Suprapubic skin (tissue), 4 donors: ENCODE data around the gene RNF214. TPM values are rescaled to one million over a fixed set of nuclear protein-coding genes. Genes with fewer than 3 reads are reported as not detected.
A peak's percentile ranks its signal among the peaks of the same experiment; 100 is the strongest.

ENCODE experiments used
- DNase-seq, 2 donors: peaks; one replicate each; pipeline ENCODE4 v3.0.0-alpha.2; 2019; ENCODE audit warnings: low spot score in 2 of 2
- H3K27ac ChIP-seq: fragments of 200-600 bp; sonication (generic); one replicate; pipeline ENCODE4 v1.5.1; 2019
- H3K27me3 ChIP-seq: fragments of 200-600 bp; sonication (generic); one replicate; pipeline ENCODE4 v1.5.1; 2019
- H3K36me3 ChIP-seq: fragments of 200-600 bp; sonication (generic); one replicate; pipeline ENCODE4 v1.5.1; 2019
- H3K4me1 ChIP-seq: fragments of 200-600 bp; sonication (generic); one replicate; pipeline ENCODE4 v1.5.1; 2019
- H3K4me3 ChIP-seq: fragments of 200-600 bp; sonication (generic); one replicate; pipeline ENCODE4 v1.5.1; 2019; ENCODE audit warnings: mild to moderate bottlenecking
- H3K9me3 ChIP-seq: fragments of 200-600 bp; sonication (generic); one replicate; pipeline ENCODE4 v1.5.1; 2019
- CTCF ChIP-seq, 2 donors: fragments of 200-600 bp in 1 of 2; fragments of 450-650 bp in 1 of 2; sonication (generic) in 1 of 2; IDR thresholded peaks; one replicate each; pipeline ENCODE4 v1.5.1; 2016 to 2019; ENCODE audit warnings: antibody characterized with exemption in 2 of 2, mild to moderate bottlenecking in 1 of 2, moderate library complexity in 1 of 2
- EP300 ChIP-seq: sonication (generic); formaldehyde crosslinking; IDR thresholded peaks from one replicate; pipeline ENCODE4 v1.6.1; 2017; ENCODE audit warnings: antibody characterized with exemption
- POLR2A ChIP-seq, 2 donors: fragments of 450-650 bp; IDR thresholded peaks; one replicate each; pipeline ENCODE4 v1.6.1; 2017; ENCODE audit warnings: antibody characterized with exemption in 2 of 2, mild to moderate bottlenecking in 2 of 2, moderate library complexity in 2 of 2
- POLR2AphosphoS5 ChIP-seq, 3 donors: sonication (generic); formaldehyde crosslinking; IDR thresholded peaks; one replicate each; pipeline ENCODE4 v1.6.1; 2017; ENCODE audit warnings: antibody characterized with exemption in 3 of 3
- WGBS: methylation state at CpG from one replicate; pipeline ENCODE4 v1.1.5; 2018; 5-methylcytosine and 5-hydroxymethylcytosine counted together
- total RNA-seq, 4 donors: library from RNA; depleted of rRNA; stranded (reverse); fragments of >200 nt; gene quantifications; one replicate each; pipeline ENCODE4 v1.1.0, GENCODE V29; 2016

RNF214 gene
- total RNA-seq, 4 donors from 2014 or later: 6.7 to 22.9 (median 12.2) TPM

GRCh38 chr11:117210620-117211019 lies 21.9 kb upstream of the RNF214 start:
- no peaks in the 10 kb centered on the region for H3K27me3 ChIP-seq
- H3K9me3 ChIP-seq: no peaks in the 10 kb centered on the region
- H3K4me3 ChIP-seq: no peak overlapping the region
- peaks cover 43% of the 10 kb centered on the region for H3K36me3 ChIP-seq
- WGBS: 100% methylated on average over 3 of the region's 3 CpGs
- TF ChIP-seq POLR2A (IDR thresholded peaks at IDR 0.05) (no peak), EP300 (no peak), CTCF (IDR thresholded peaks at IDR 0.05) (no peak), POLR2AphosphoS5 (IDR thresholded peaks at IDR 0.05) (no peak)
- no peak overlapping the region for H3K27ac ChIP-seq
- H3K4me1 ChIP-seq: no peaks in the 10 kb centered on the region
- no peak for DNase-seq

DNA sequence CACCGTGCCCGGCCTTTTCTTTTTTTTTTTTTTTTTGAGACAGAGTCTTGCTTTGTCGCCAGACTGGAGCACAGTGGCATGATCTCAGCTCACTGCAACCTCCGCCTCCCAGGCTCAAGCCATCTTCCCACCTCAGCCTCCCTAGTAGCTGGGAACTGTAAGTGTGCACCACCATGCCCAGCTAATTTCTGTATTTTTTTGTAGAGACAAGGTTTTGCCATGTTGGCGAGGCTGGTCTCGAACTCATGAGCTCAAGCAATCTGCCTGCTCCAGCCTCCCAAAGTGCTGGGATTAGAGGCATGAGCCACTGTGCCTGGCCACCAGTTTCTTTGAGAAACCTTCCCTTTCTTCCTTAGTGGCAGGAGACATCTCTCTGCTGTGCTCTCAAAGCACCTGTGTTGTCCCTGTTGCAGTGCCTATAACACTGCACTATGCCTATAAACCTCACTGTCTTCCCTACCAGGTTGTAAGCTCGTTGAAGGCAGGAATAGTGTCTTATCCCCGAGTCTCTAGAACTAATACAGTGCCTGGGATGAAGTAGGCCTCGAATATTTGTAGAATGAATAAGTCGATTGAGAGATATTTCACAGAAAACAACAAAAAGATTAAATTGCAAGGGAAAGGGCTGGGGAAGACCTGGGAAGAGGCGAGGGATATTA lies 19.6 kb upstream of the RNF214 start:
- TF ChIP-seq CTCF (IDR thresholded peaks at IDR 0.05): no peak
- TF ChIP-seq EP300: no peak
- TF ChIP-seq POLR2A (IDR thresholded peaks at IDR 0.05): no peak
- TF ChIP-seq POLR2AphosphoS5 (IDR thresholded peaks at IDR 0.05): no peak
- WGBS: 91% methylated on average over 11 of the region's 11 CpGs
- Histone ChIP-seq H3K27me3 (no peaks in the 10 kb centered on the region), H3K27ac (no peak overlapping the region), H3K9me3 (no peaks in the 10 kb centered on the region), H3K36me3 (peaks cover 61% of the 10 kb centered on the region), H3K4me1 (no peaks in the 10 kb centered on the region), H3K4me3 (no peak overlapping the region)
- no peak for DNase-seq

- peaks cover 5% of the 10 kb centered on the region for H3K4me1 ChIP-seq
- 84% methylated on average over 7 of the region's 7 CpGs for WGBS
- TF ChIP-seq POLR2AphosphoS5 (IDR thresholded peaks at IDR 0.05) (no peak), EP300 (no peak), POLR2A (IDR thresholded peaks at IDR 0.05) (no peak), CTCF (IDR thresholded peaks at IDR 0.05) (no peak)
- H3K36me3 ChIP-seq: peaks cover 78% of the 10 kb centered on the region
- H3K4me3 ChIP-seq: no peak overlapping the region
- no peak overlapping the region for H3K27ac ChIP-seq
- H3K9me3 ChIP-seq: no peaks in the 10 kb centered on the region
- no peaks in the 10 kb centered on the region for H3K27me3 ChIP-seq
- peak in 1 of 2 donors; percentile 15 for DNase-seq
Measured at GRCh38 chr11:117214404-117215110, 17.9 kb upstream of the RNF214 start.

- no peaks in the 10 kb centered on the region for H3K9me3 ChIP-seq
- peaks cover 87% of the 10 kb centered on the region for H3K36me3 ChIP-seq
- no peaks in the 10 kb centered on the region for H3K27me3 ChIP-seq
- peak in 1 of 2 donors; percentile 46 for DNase-seq
- TF ChIP-seq POLR2AphosphoS5 (IDR thresholded peaks at IDR 0.05) (no peak), CTCF (IDR thresholded peaks at IDR 0.05) (no peak), EP300 (no peak), POLR2A (IDR thresholded peaks at IDR 0.05) (no peak)
- whole genome bisulfite sequencing: 72% methylated on average over 11 of the region's 11 CpGs
- peak overlapping the region; percentile 84 for H3K27ac ChIP-seq
- H3K4me3 ChIP-seq: no peak overlapping the region
- peaks cover 33% of the 10 kb centered on the region for H3K4me1 ChIP-seq
Measured at GRCh38 chr11:117217141-117218084, 15.1 kb upstream of the RNF214 start.
